ENCODE results near the gene PISD. TPM values are rescaled to one million over a fixed set of nuclear protein-coding genes. Genes with fewer than 3 reads are reported as not detected.

Gene PISD
- total RNA-seq, 2 experiments from 2014 or later, result 45.6 to 45.7 TPM

- CTCF ChIA-PET, result interaction anchor here (0.9 kb wide), 1 partner anchor 13 kb away, joined by 3 read pairs; no protein-coding TSS in a partner anchor
- intact Hi-C loops (cut with micrococcal nuclease), result no loop called here
- no peak for DNase-seq
- Mint-ChIP-seq H3K27me3 (ENCODE audit: low read depth) (no peaks in the 10 kb centered on the region), H3K27ac (no peak overlapping the region), H3K36me3 (ENCODE audit: low read depth) (peaks cover 30% of the 10 kb centered on the region), H3K4me3 (no peak overlapping the region), H3K4me1 (ENCODE audit: low read depth) (peaks cover 5% of the 10 kb centered on the region), H3K9me3 (no peaks in the 10 kb centered on the region)
These were observed 87.9 kb downstream of the PISD start for GRCh38 chr22:31574055-31574670.

- intact Hi-C loops (cut with micrococcal nuclease), result no loop called here
- Mint-ChIP-seq H3K9me3 (no peaks in the 10 kb centered on the region), H3K27ac (no peak overlapping the region), H3K4me1 (ENCODE audit: low read depth) (peaks cover 10% of the 10 kb centered on the region), H3K27me3 (ENCODE audit: low read depth) (no peaks in the 10 kb centered on the region), H3K36me3 (ENCODE audit: low read depth) (peaks cover 30% of the 10 kb centered on the region), H3K4me3 (no peak overlapping the region)
- no peak for DNase-seq
- CTCF ChIA-PET, result no interaction called here
These were observed 89.1 kb downstream of the PISD start for GRCh38 chr22:31572939-31573338.

- no peaks in the 10 kb centered on the region for H3K27me3 Mint-ChIP-seq (ENCODE audit: low read depth)
- H3K27ac Mint-ChIP-seq, result no peak overlapping the region
- no peak for DNase-seq
- CTCF ChIA-PET, result no interaction called here
- intact Hi-C loops (cut with micrococcal nuclease), result loop anchor here (10.0 kb wide), 1 partner anchor 376 kb away; the partner anchor contains the start of gene YWHAH
- no peak overlapping the region for H3K4me3 Mint-ChIP-seq
- peaks cover 21% of the 10 kb centered on the region for H3K36me3 Mint-ChIP-seq (ENCODE audit: low read depth)
- H3K9me3 Mint-ChIP-seq, result no peaks in the 10 kb centered on the region
- peaks cover 8% of the 10 kb centered on the region for H3K4me1 Mint-ChIP-seq (ENCODE audit: low read depth)
These were observed 92.9 kb downstream of the PISD start for GRCh38 chr22:31569126-31569525.

Small RNAs within 50 kb of the gene (microRNA-seq; reads per million reads assigned to microRNA genes)
- 2.2 reads per million for gene MIR7109 (ENCODE audit: borderline microRNAs expressed, borderline replicate concordance)

Other genes starting within 250 kb of the PISD start
- gene EIF4ENIF1, start 172.4 kb downstream of the PISD start, total RNA-seq, result 10 to 100 TPM; 28.1 to 29.0 TPM
- gene SFI1, start 165.7 kb downstream of the PISD start, total RNA-seq, result 100 to 1,000 TPM; 147 to 155 TPM
- 10 to 100 TPM; 28.7 to 31.8 TPM for gene PRR14L, start 87.9 kb upstream of the PISD start, total RNA-seq
- 10 to 100 TPM; 23.6 TPM for gene DEPDC5, start 91.8 kb upstream of the PISD start, total RNA-seq